Naive thymus-derived CD4-positive, alpha-beta T cell (primary cell): ENCODE data around the gene TMTC2. TPM values are rescaled to one million over a fixed set of nuclear protein-coding genes. Genes with fewer than 3 reads are reported as not detected.

ENCODE experiments used
- ATAC-seq: fragments of 150-1000 bp; cut with Tn5 transposase; 2 replicates; pipeline ENCODE4 v1.10.0; 2021; ENCODE audit warnings: mild to moderate bottlenecking, moderate library complexity
- CTCF ChIA-PET: fragments of 350-600 bp; sonication (Branson Sonifier 250); formaldehyde crosslinking; loops from one replicate; lab custom pipeline; 2021; ENCODE audit warnings: antibody characterized with exemption; lab: Charles Lee
- POLR2A ChIA-PET: fragments of 350-600 bp; sonication (Branson Sonifier 250); formaldehyde crosslinking; loops from one replicate; lab custom pipeline; 2021; ENCODE audit warnings: antibody characterized with exemption, inconsistent platforms; lab: Charles Lee
- DNase-seq, 9 donors: peaks; one replicate each; pipeline versions ENCODE4 v3.0.0 to v3.0.0-alpha.2; 2020 to 2022; ENCODE audit warnings: mixed read lengths in 1 of 9
- H3K27ac ChIP-seq: one replicate; pipeline ENCODE4 v1.7.0; 2013; ENCODE audit warnings: mild to moderate bottlenecking, low read depth, low read length, moderate library complexity
- H3K27me3 ChIP-seq, 2 donors: one replicate each; pipeline ENCODE4 v1.7.0; 2013; ENCODE audit warnings: low read length in 2 of 2, mild to moderate bottlenecking in 2 of 2, moderate library complexity in 2 of 2; ENCODE audit not compliant: control insufficient read depth in 2 of 2, insufficient read depth in 2 of 2
- H3K36me3 ChIP-seq, 3 experiments: 1 replicate in 2 of 3; 2 replicates in 1 of 3; pipeline ENCODE4 v1.7.0; 2013; ENCODE audit warnings: low read length in 3 of 3, mild to moderate bottlenecking in 3 of 3, moderate library complexity in 1 of 3; ENCODE audit not compliant: insufficient read depth in 3 of 3, control insufficient read depth in 2 of 3
- H3K4me1 ChIP-seq, 2 donors: one replicate each; pipeline ENCODE4 v1.7.0; 2013; ENCODE audit warnings: low read length in 2 of 2, mild to moderate bottlenecking in 2 of 2, moderate library complexity in 1 of 2; ENCODE audit not compliant: control insufficient read depth in 2 of 2, insufficient read depth in 2 of 2
- H3K4me3 ChIP-seq: 2 replicates; pipeline ENCODE4 v1.7.0; 2013; ENCODE audit warnings: mild to moderate bottlenecking, low read length
- H3K9me3 ChIP-seq, 3 experiments: 1 replicate in 2 of 3; 2 replicates in 1 of 3; pipeline ENCODE4 v1.7.0; 2013; ENCODE audit warnings: low read length in 3 of 3; ENCODE audit not compliant: control insufficient read depth in 2 of 3
- H3K27ac Mint-ChIP-seq, 9 donors: one replicate each; pipeline ENCODE4 v1.8.0; 2020 to 2022; ENCODE audit warnings: mixed read lengths in 9 of 9, mild to moderate bottlenecking in 8 of 9, moderate library complexity in 5 of 9, inconsistent platforms in 2 of 9
- H3K27me3 Mint-ChIP-seq, 5 donors: one replicate each; pipeline ENCODE4 v1.8.0; 2021 to 2022; ENCODE audit warnings: mixed read lengths in 5 of 5, mild to moderate bottlenecking in 1 of 5
- H3K36me3 Mint-ChIP-seq, 5 donors: one replicate each; pipeline ENCODE4 v1.8.0; 2020 to 2022; ENCODE audit warnings: mixed read lengths in 5 of 5, mild to moderate bottlenecking in 3 of 5, inconsistent platforms in 1 of 5
- H3K4me1 Mint-ChIP-seq, 7 donors: one replicate each; pipeline ENCODE4 v1.8.0; 2020 to 2022; ENCODE audit warnings: mixed read lengths in 7 of 7, mild to moderate bottlenecking in 3 of 7, inconsistent platforms in 1 of 7
- H3K4me3 Mint-ChIP-seq, 10 donors: one replicate each; pipeline ENCODE4 v1.8.0; 2020 to 2022; ENCODE audit warnings: mild to moderate bottlenecking in 10 of 10, mixed read lengths in 10 of 10, moderate library complexity in 6 of 10, inconsistent platforms in 2 of 10
- H3K9me3 Mint-ChIP-seq, 11 donors: one replicate each; pipeline ENCODE4 v1.8.0; 2020 to 2022; ENCODE audit warnings: mixed read lengths in 11 of 11, mild to moderate bottlenecking in 4 of 11, inconsistent platforms in 1 of 11, moderate library complexity in 1 of 11
- intact Hi-C, 2 donors: fragments of 100-400 bp; cut with micrococcal nuclease; formaldehyde crosslinking; loops; one replicate each; pipeline ENCODE4 v1.15.1; 2023
- polyA plus RNA-seq, 2 donors: library from polyadenylated mRNA; unstranded; fragments of 300-500 nt; fragmentation: Illumina TruSeq; gene quantifications; one replicate each; pipeline ENCODE4 v1.2.3, GENCODE V29; 2021
- total RNA-seq, 6 experiments: library from RNA in 5 of 6; stranded (reverse) in 5 of 6; gene quantifications; 1 replicate in 5 of 6; 2 replicates in 1 of 6; pipeline ENCODE4 v1.2.3 and lab custom pipeline; 2021 to 2026

Gene TMTC2
- total and polyA plus RNA-seq, 7 experiments from 2014 or later = 3.1 to 11.1 (median 4.7) TPM; not detected in 2

GRCh38 chr12:83172866-83173649, 486.4 kb downstream of the TMTC2 start:
- CTCF ChIA-PET = no interaction called here
- Mint-ChIP-seq H3K4me1 (no peaks in the 10 kb centered on the region), H3K36me3 (no peaks in the 10 kb centered on the region), H3K4me3 (no peak overlapping the region), H3K27ac (no peak overlapping the region), H3K9me3 (peaks cover 0 to 5% (median 0%) of the 10 kb centered on the region in 11 donors), H3K27me3 (peaks cover 0 to 8% (median 5%) of the 10 kb centered on the region in 5 donors)
- DNase-seq (no peak), ATAC-seq (no peak)
- intact Hi-C loops = no loop called here
- no peaks in the 10 kb centered on the region for H3K9me3 ChIP-seq
- H3K27me3 ChIP-seq = no peaks in the 10 kb centered on the region
- H3K36me3 ChIP-seq = no peaks in the 10 kb centered on the region
- H3K27ac ChIP-seq = no peak overlapping the region
- no peaks in the 10 kb centered on the region for H3K4me1 ChIP-seq
- H3K4me3 ChIP-seq = no peak overlapping the region
- POLR2A ChIA-PET = no interaction called here

DNA sequence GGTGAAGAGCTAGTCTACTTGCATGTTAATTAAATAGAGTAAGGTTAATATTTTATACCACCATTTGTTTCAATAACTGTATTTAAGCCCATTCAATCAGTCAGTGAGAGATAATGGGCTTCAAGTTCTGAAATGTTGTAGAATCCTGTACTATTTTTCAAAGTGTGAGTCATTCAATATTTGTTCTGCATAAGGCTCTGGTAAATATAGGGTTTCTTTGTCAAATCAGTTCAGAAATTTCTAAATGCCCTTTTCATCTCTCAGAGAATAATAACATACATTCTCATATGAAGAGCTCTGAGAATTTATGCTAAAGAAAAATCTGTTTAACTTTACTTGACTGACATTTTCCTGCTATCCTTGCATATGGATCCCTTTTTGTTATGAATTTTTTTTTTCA, 493.3 kb downstream of the TMTC2 start:
- H3K4me3 Mint-ChIP-seq = no peak overlapping the region
- CTCF ChIA-PET = no interaction called here
- POLR2A ChIA-PET = no interaction called here
- DNase-seq (no peak), ATAC-seq (no peak)
- H3K36me3 ChIP-seq = no peaks in the 10 kb centered on the region
- H3K9me3 ChIP-seq = no peaks in the 10 kb centered on the region
- H3K9me3 Mint-ChIP-seq = peaks cover 0 to 3% (median 0%) of the 10 kb centered on the region in 11 donors
- no peak overlapping the region for H3K4me3 ChIP-seq
- H3K27me3 Mint-ChIP-seq = peaks cover 0 to 7% (median 0%) of the 10 kb centered on the region in 5 donors
- H3K4me1 Mint-ChIP-seq = no peaks in the 10 kb centered on the region
- H3K4me1 ChIP-seq = no peaks in the 10 kb centered on the region
- intact Hi-C loops = no loop called here
- H3K36me3 Mint-ChIP-seq = no peaks in the 10 kb centered on the region
- H3K27ac ChIP-seq = no peak overlapping the region
- no peak overlapping the region for H3K27ac Mint-ChIP-seq
- no peaks in the 10 kb centered on the region for H3K27me3 ChIP-seq

- H3K27ac Mint-ChIP-seq = no peak overlapping the region
- H3K4me1 Mint-ChIP-seq = no peaks in the 10 kb centered on the region
- intact Hi-C loops = no loop called here
- H3K27me3 Mint-ChIP-seq = no peaks in the 10 kb centered on the region
- no peaks in the 10 kb centered on the region for H3K9me3 ChIP-seq
- H3K27me3 ChIP-seq = no peaks in the 10 kb centered on the region
- no peak for ATAC-seq
- no peaks in the 10 kb centered on the region for H3K36me3 Mint-ChIP-seq
- ChIA-PET POLR2A (no interaction called here), CTCF (no interaction called here)
- no peaks in the 10 kb centered on the region for H3K9me3 Mint-ChIP-seq
- H3K4me3 ChIP-seq = no peak overlapping the region
- DNase-seq = no peak
- H3K4me1 ChIP-seq = no peaks in the 10 kb centered on the region
- H3K27ac ChIP-seq = no peak overlapping the region
- no peak overlapping the region for H3K4me3 Mint-ChIP-seq
- no peaks in the 10 kb centered on the region for H3K36me3 ChIP-seq
Measured at GRCh38 chr12:83181074-83181473, 494.4 kb downstream of the TMTC2 start.

DNA sequence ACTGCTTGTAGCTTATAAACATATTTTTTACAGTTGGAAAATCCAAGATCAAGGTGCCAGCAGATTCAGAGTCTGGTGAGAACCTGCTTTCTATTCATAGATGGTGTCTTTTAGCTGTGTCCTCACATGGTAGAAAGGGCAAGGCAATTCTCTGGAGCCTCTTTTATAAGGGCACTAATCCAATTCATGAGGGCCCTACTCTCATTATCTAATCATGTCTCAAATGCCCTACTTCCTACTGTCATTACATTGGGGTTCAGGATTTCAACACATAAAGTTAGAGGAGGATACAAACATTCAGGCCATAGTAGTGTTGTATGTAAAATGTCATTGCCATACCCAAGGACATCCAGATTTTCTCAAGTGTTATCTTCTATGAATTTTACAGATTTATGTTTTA, 496.4 kb downstream of the TMTC2 start:
- Histone ChIP-seq H3K9me3 (no peaks in the 10 kb centered on the region), H3K4me3 (no peak overlapping the region), H3K4me1 (no peaks in the 10 kb centered on the region), H3K27me3 (no peaks in the 10 kb centered on the region), H3K27ac (no peak overlapping the region), H3K36me3 (no peaks in the 10 kb centered on the region)
- no peak for ATAC-seq
- Mint-ChIP-seq H3K4me3 (no peak overlapping the region), H3K27ac (no peak overlapping the region), H3K4me1 (no peaks in the 10 kb centered on the region), H3K36me3 (no peaks in the 10 kb centered on the region), H3K9me3 (peaks cover 0 to 1% (median 0%) of the 10 kb centered on the region in 11 donors), H3K27me3 (no peaks in the 10 kb centered on the region)
- ChIA-PET CTCF (no interaction called here), POLR2A (no interaction called here)
- no peak for DNase-seq
- intact Hi-C loops = no loop called here
